Caco-2 (cell line): ENCODE measurements around the gene BTNL9. TPM values are rescaled to one million over a fixed set of nuclear protein-coding genes. Genes with fewer than 3 reads are reported as not detected.

Source experiments
- BruUV-seq: library from RNA; stranded (reverse); fragments of 400-500 nt; replicated peaks from 2 replicates; lab custom pipeline; 2021; lab: Mats Ljungman, UMichigan
- CTCF ChIA-PET: fragments of 300-600 bp; sonication (Branson Sonifier 250); formaldehyde crosslinking; loops from one replicate; lab custom pipeline; 2022; ENCODE audit warnings: antibody characterized with exemption; lab: Charles Lee
- POLR2A ChIA-PET: fragments of 300-600 bp; sonication (Branson Sonifier 250); formaldehyde crosslinking; loops from one replicate; lab custom pipeline; 2022; ENCODE audit warnings: antibody characterized with exemption; lab: Charles Lee
- DNase-seq, 2 experiments: peaks; one replicate each; pipeline versions ENCODE4 v3.0.0 to v3.0.0-alpha.2; 2020 to 2022
- H3K27me3 ChIP-seq: replicated peaks from 2 replicates; pipeline ENCODE4 v1.6.0; 2011; ENCODE audit warnings: low read length; ENCODE audit not compliant: control insufficient read depth, insufficient read depth
- H3K36me3 ChIP-seq: 2 replicates; pipeline ENCODE4 v1.5.1; 2011; ENCODE audit warnings: low read length; ENCODE audit not compliant: control insufficient read depth, insufficient read depth
- H3K4me1 ChIP-seq: fragments of 250-450 bp; sonication (Bioruptor Pico); 2 replicates; pipeline ENCODE4 v1.5.1; 2020; ENCODE audit warnings: mild to moderate bottlenecking
- H3K4me3 ChIP-seq: 2 replicates; pipeline ENCODE4 v1.5.1; 2011; ENCODE audit warnings: low read depth, mild to moderate bottlenecking, control low read depth, low read length
- H3K9me3 ChIP-seq: fragments of 250-450 bp; sonication (Bioruptor Pico); 2 replicates; pipeline ENCODE4 v1.5.1; 2020; ENCODE audit warnings: mild to moderate bottlenecking, moderate library complexity
- H3K27ac Mint-ChIP-seq: one replicate; pipeline ENCODE4 v1.8.0; 2022; ENCODE audit warnings: mixed read lengths; ENCODE audit not compliant: unreplicated experiment
- H3K27me3 Mint-ChIP-seq: one replicate; pipeline ENCODE4 v1.8.0; 2022; ENCODE audit warnings: mixed read lengths; ENCODE audit not compliant: insufficient read depth, unreplicated experiment
- H3K36me3 Mint-ChIP-seq: one replicate; pipeline ENCODE4 v1.8.0; 2022; ENCODE audit warnings: mild to moderate bottlenecking, mixed read lengths; ENCODE audit not compliant: insufficient read depth, unreplicated experiment
- H3K4me1 Mint-ChIP-seq: one replicate; pipeline ENCODE4 v1.8.0; 2022; ENCODE audit warnings: low read depth, mixed read lengths; ENCODE audit not compliant: unreplicated experiment
- H3K4me3 Mint-ChIP-seq: one replicate; pipeline ENCODE4 v1.8.0; 2022; ENCODE audit warnings: mild to moderate bottlenecking, moderate library complexity, mixed read lengths; ENCODE audit not compliant: unreplicated experiment
- H3K9me3 Mint-ChIP-seq: one replicate; pipeline ENCODE4 v1.8.0; 2022; ENCODE audit warnings: mixed read lengths; ENCODE audit not compliant: unreplicated experiment
- CTCF ChIP-seq, 2 experiments: fragments of 200-600 bp in 1 of 2; IDR thresholded peaks; 1 replicate in 1 of 2; 2 replicates in 1 of 2; pipeline versions ENCODE4 v1.5.1 to v1.8.0; 2011 to 2022; ENCODE audit warnings: antibody characterized with exemption in 1 of 2, control low read depth in 1 of 2, inconsistent platforms in 1 of 2, low read depth in 1 of 2, low read length in 1 of 2, mild to moderate bottlenecking in 1 of 2, moderate library complexity in 1 of 2; ENCODE audit not compliant: insufficient read depth in 1 of 2, severe bottlenecking in 1 of 2, unreplicated experiment in 1 of 2
- intact Hi-C: fragments of 100-400 bp; cut with micrococcal nuclease; formaldehyde crosslinking; loops from one replicate; pipeline ENCODE4 v1.10.0; 2022; ENCODE audit not compliant: unreplicated experiment
- total RNA-seq: library from RNA; stranded (reverse); gene quantifications from 2 replicates; pipeline ENCODE4 v1.2.3, GENCODE V29; 2022

Gene BTNL9
- total RNA-seq, 1 experiment from 2014 or later = 8.4 TPM

- ChIA-PET CTCF (no interaction called here), POLR2A (no interaction called here)
- H3K36me3 Mint-ChIP-seq = no peaks in the 10 kb centered on the region
- H3K4me1 Mint-ChIP-seq = no peaks in the 10 kb centered on the region
- Histone ChIP-seq H3K36me3 (no peaks in the 10 kb centered on the region), H3K4me3 (no peak overlapping the region), H3K4me1 (peaks cover 5% of the 10 kb centered on the region; the same call in 1 of the 2 replicates), H3K9me3 (no peaks in the 10 kb centered on the region), H3K27me3 (no peaks in the 10 kb centered on the region)
- no peaks in the 10 kb centered on the region for H3K9me3 Mint-ChIP-seq
- no peak overlapping the region for H3K27ac Mint-ChIP-seq
- peaks cover 11% of the 10 kb centered on the region for H3K27me3 Mint-ChIP-seq
- no peak for TF ChIP-seq CTCF (IDR thresholded peaks at IDR 0.05; ENCODE audit: insufficient read depth in 1 of 2, low read depth in 1 of 2, low read length in 1 of 2, severe bottlenecking in 1 of 2, unreplicated experiment in 1 of 2)
- no peak overlapping the region for H3K4me3 Mint-ChIP-seq
- no peak for DNase-seq
- no TSS peak for BruUV-seq
- intact Hi-C loops = no loop called here
These were observed 7.2 kb downstream of the BTNL9 start for GRCh38 chr5:181047288-181047687.

- Histone ChIP-seq H3K27me3 (no peaks in the 10 kb centered on the region), H3K4me1 (peaks cover 7% of the 10 kb centered on the region; the same call in 1 of the 2 replicates), H3K9me3 (no peaks in the 10 kb centered on the region), H3K36me3 (no peaks in the 10 kb centered on the region), H3K4me3 (no peak overlapping the region)
- Mint-ChIP-seq H3K27me3 (peaks cover 11% of the 10 kb centered on the region), H3K27ac (no peak overlapping the region), H3K36me3 (no peaks in the 10 kb centered on the region), H3K9me3 (no peaks in the 10 kb centered on the region), H3K4me1 (no peaks in the 10 kb centered on the region), H3K4me3 (no peak overlapping the region)
- intact Hi-C loops = no loop called here
- no peak for DNase-seq
- no TSS peak for BruUV-seq
- ChIA-PET POLR2A (no interaction called here), CTCF (no interaction called here)
- no peak for TF ChIP-seq CTCF (IDR thresholded peaks at IDR 0.05; ENCODE audit: insufficient read depth in 1 of 2, low read depth in 1 of 2, low read length in 1 of 2, severe bottlenecking in 1 of 2, unreplicated experiment in 1 of 2)
These were observed 7.9 kb downstream of the BTNL9 start for GRCh38 chr5:181047921-181048320.

- H3K4me1 ChIP-seq = peaks cover 7% of the 10 kb centered on the region; the same call in 1 of the 2 replicates
- BruUV-seq = no TSS peak
- H3K4me3 ChIP-seq = no peak overlapping the region
- intact Hi-C loops = loop anchor here (5.0 kb wide), 1 partner anchor 188 kb away; the partner anchor contains the start of gene ZFP62
- Mint-ChIP-seq H3K27me3 (peaks cover 13% of the 10 kb centered on the region), H3K4me1 (peaks cover 8% of the 10 kb centered on the region), H3K27ac (no peak overlapping the region), H3K9me3 (no peaks in the 10 kb centered on the region), H3K4me3 (no peak overlapping the region), H3K36me3 (no peaks in the 10 kb centered on the region)
- TF ChIP-seq CTCF (IDR thresholded peaks at IDR 0.05; ENCODE audit: insufficient read depth in 1 of 2, low read depth in 1 of 2, low read length in 1 of 2, severe bottlenecking in 1 of 2, unreplicated experiment in 1 of 2) = no peak
- no peaks in the 10 kb centered on the region for H3K36me3 ChIP-seq
- no peaks in the 10 kb centered on the region for H3K27me3 ChIP-seq
- ChIA-PET CTCF (no interaction called here), POLR2A (no interaction called here)
- H3K9me3 ChIP-seq = no peaks in the 10 kb centered on the region
- no peak for DNase-seq
These were observed 9.9 kb downstream of the BTNL9 start for GRCh38 chr5:181050016-181050415.
